GM12878 (cell line): ENCODE measurements around the gene CDH4.

ENCODE experiments used
- BMI1 ChIP-seq: fragments of 450-650 bp; IDR thresholded peaks from 2 replicates; pipeline ENCODE4 v1.6.1; 2016; ENCODE audit warnings: mild to moderate bottlenecking, moderate library complexity, borderline replicate concordance
- BRCA1 ChIP-seq: IDR thresholded peaks from 2 replicates; pipeline ENCODE4 v1.6.1; 2011; ENCODE audit warnings: low read depth, low read length, improper control_type of control experiment
- CTCF ChIP-seq, 3 experiments: IDR thresholded peaks in 2 of 3; conservative IDR thresholded peaks in 1 of 3; 2 replicates each; pipeline ENCODE4 v1.5.1; 2011; ENCODE audit warnings: low read depth in 3 of 3, low read length in 3 of 3, mild to moderate bottlenecking in 3 of 3, control low read depth in 2 of 3, moderate library complexity in 2 of 3, inconsistent platforms in 1 of 3, mixed read lengths in 1 of 3; ENCODE audit not compliant: control insufficient read depth in 2 of 3, insufficient read depth in 1 of 3; ENCODE audit errors: extremely low read depth in 1 of 3
- ESRRA ChIP-seq: IDR thresholded peaks from 2 replicates; pipeline ENCODE4 v1.6.1; 2012; ENCODE audit warnings: mild to moderate bottlenecking, low read length, improper control_type of control experiment
- MAX ChIP-seq: IDR thresholded peaks from 2 replicates; pipeline ENCODE4 v1.6.1; 2012; ENCODE audit warnings: low read depth, low read length, improper control_type of control experiment
- NFYB ChIP-seq: IDR thresholded peaks from 2 replicates; pipeline ENCODE4 v1.6.1; 2011; ENCODE audit warnings: low read depth, mild to moderate bottlenecking, low read length, improper control_type of control experiment, moderate library complexity; ENCODE audit not compliant: insufficient read depth
- TCF7 ChIP-seq: IDR thresholded peaks from 2 replicates; pipeline ENCODE4 v1.6.1; 2014; ENCODE audit warnings: antibody characterized with exemption, borderline replicate concordance
- ZBTB33 ChIP-seq: fragments of 450-650 bp; IDR thresholded peaks from 2 replicates; pipeline ENCODE4 v1.6.1; 2017; ENCODE audit warnings: mild to moderate bottlenecking
- ZBTB40 ChIP-seq: fragments of 450-650 bp; IDR thresholded peaks from 2 replicates; pipeline ENCODE4 v1.6.1; 2016; ENCODE audit warnings: mild to moderate bottlenecking, moderate library complexity, borderline replicate concordance

GRCh38 chr20:61661583-61661982, 409.5 kb downstream of the CDH4 start:
- TF ChIP-seq ZBTB40 (no peak), CTCF (IDR thresholded peaks at IDR 0.05 in 2 of 3, conservative IDR thresholded peaks at IDR 0.05 in 1 of 3; ENCODE audit: control insufficient read depth in 2 of 3, extremely low read depth in 1 of 3, insufficient read depth in 1 of 3, low read depth in 3 of 3, low read length in 3 of 3) (no peak), BMI1 (no peak), ESRRA (no peak), BRCA1 (no peak), MAX (no peak), NFYB (no peak), TCF7 (no peak), ZBTB33 (no peak)
